H9 (cell line): ENCODE results near the gene C1QL4. TPM values are rescaled to one million over a fixed set of nuclear protein-coding genes. Genes with fewer than 3 reads are reported as not detected.

Experiments used
- DNase-seq: peaks from one replicate; pipeline ENCODE4 v3.0.0-alpha.2; 2017
- H2AFZ ChIP-seq: one replicate; pipeline ENCODE4 v1.6.1; 2013; ENCODE audit warnings: mild to moderate bottlenecking, low read length, control low read depth, moderate library complexity
- H2AK5ac ChIP-seq: 2 replicates; pipeline ENCODE4 v1.6.1; 2013; ENCODE audit warnings: low read length, control low read depth, mixed read lengths; ENCODE audit not compliant: insufficient read length
- H2BK120ac ChIP-seq: one replicate; pipeline ENCODE4 v1.6.1; 2013; ENCODE audit warnings: low read depth, mild to moderate bottlenecking, low read length, control low read depth, inconsistent platforms; ENCODE audit not compliant: poor library complexity, severe bottlenecking
- H2BK12ac ChIP-seq: 2 replicates; pipeline ENCODE4 v1.6.1; 2013; ENCODE audit warnings: low read length, control low read depth, mixed read lengths, low read depth; ENCODE audit not compliant: insufficient read length
- H2BK15ac ChIP-seq: 2 replicates; pipeline ENCODE4 v1.6.1; 2013; ENCODE audit warnings: low read depth, low read length, control low read depth
- H2BK20ac ChIP-seq: one replicate; pipeline ENCODE4 v1.6.1; 2013; ENCODE audit warnings: low read depth, mild to moderate bottlenecking, low read length, control low read depth, inconsistent platforms; ENCODE audit not compliant: poor library complexity, severe bottlenecking
- H2BK5ac ChIP-seq: 2 replicates; pipeline ENCODE4 v1.6.1; 2013; ENCODE audit warnings: low read length, control low read depth, mixed read lengths; ENCODE audit not compliant: insufficient read length
- H3K14ac ChIP-seq: 2 replicates; pipeline ENCODE4 v1.6.1; 2013; ENCODE audit warnings: low read length, control low read depth; ENCODE audit not compliant: insufficient read depth
- H3K18ac ChIP-seq: 2 replicates; pipeline ENCODE4 v1.6.1; 2013; ENCODE audit warnings: low read depth, mild to moderate bottlenecking, mixed read lengths, low read length, control low read depth; ENCODE audit not compliant: insufficient read length
- H3K23ac ChIP-seq: 2 replicates; pipeline ENCODE4 v1.6.1; 2013; ENCODE audit warnings: low read length, control low read depth, mixed read lengths, low read depth; ENCODE audit not compliant: insufficient read length
- H3K23me2 ChIP-seq: 2 replicates; pipeline ENCODE4 v1.6.1; 2013; ENCODE audit warnings: low read depth, mild to moderate bottlenecking, mixed read lengths, low read length, control low read depth; ENCODE audit not compliant: insufficient read length, poor library complexity, severe bottlenecking
- H3K27ac ChIP-seq: 2 replicates; pipeline ENCODE4 v1.5.1; 2013; ENCODE audit warnings: low read length, control low read depth, mixed read lengths, low read depth; ENCODE audit not compliant: insufficient read length
- H3K27me3 ChIP-seq: 2 replicates; pipeline ENCODE4 v1.6.1; 2013; ENCODE audit warnings: low read length, control low read depth, inconsistent platforms; ENCODE audit not compliant: insufficient read depth
- H3K4ac ChIP-seq: 2 replicates; pipeline ENCODE4 v1.6.1; 2013; ENCODE audit warnings: low read depth, mild to moderate bottlenecking, control low read depth, inconsistent platforms, low read length, moderate library complexity
- H3K4me1 ChIP-seq: 2 replicates; pipeline ENCODE4 v1.6.1; 2013; ENCODE audit warnings: low read length, control low read depth, inconsistent platforms; ENCODE audit not compliant: insufficient read depth
- H3K4me2 ChIP-seq: 2 replicates; pipeline ENCODE4 v1.6.1; 2013; ENCODE audit warnings: low read length, control low read depth, mixed read lengths; ENCODE audit not compliant: insufficient read length, insufficient read depth
- H3K56ac ChIP-seq: 2 replicates; pipeline ENCODE4 v1.6.1; 2013; ENCODE audit warnings: low read depth, mild to moderate bottlenecking, mixed read lengths, low read length, control low read depth; ENCODE audit not compliant: insufficient read length
- H3K79me1 ChIP-seq: 2 replicates; pipeline ENCODE4 v1.6.1; 2013; ENCODE audit warnings: low read depth, mild to moderate bottlenecking, moderate library complexity, low read length, control low read depth, inconsistent platforms; ENCODE audit not compliant: insufficient read depth, poor library complexity, severe bottlenecking
- H3K79me2 ChIP-seq: 2 replicates; pipeline ENCODE4 v1.6.1; 2013; ENCODE audit warnings: low read length, control low read depth, inconsistent platforms; ENCODE audit not compliant: insufficient read depth
- H3K9ac ChIP-seq: 2 replicates; pipeline ENCODE4 v1.6.1; 2013; ENCODE audit warnings: low read length, control low read depth, mixed read lengths; ENCODE audit not compliant: insufficient read length; ENCODE audit errors: extremely low read depth
- H3K9me3 ChIP-seq: one replicate; pipeline ENCODE4 v1.6.1; 2013; ENCODE audit warnings: low read depth, low read length, inconsistent platforms; ENCODE audit not compliant: control insufficient read depth
- H3T11ph ChIP-seq: one replicate; pipeline ENCODE4 v1.6.1; 2013; ENCODE audit warnings: mild to moderate bottlenecking, low read length, control low read depth, inconsistent platforms
- H4K20me1 ChIP-seq: one replicate; pipeline ENCODE4 v1.6.1; 2013; ENCODE audit not compliant: control insufficient read depth, insufficient read length, insufficient read depth
- H4K5ac ChIP-seq: 2 replicates; pipeline ENCODE4 v1.6.1; 2013; ENCODE audit warnings: low read depth, mild to moderate bottlenecking, mixed read lengths, low read length, control low read depth; ENCODE audit not compliant: insufficient read length
- H4K8ac ChIP-seq: replicated peaks from 2 replicates; pipeline ENCODE4 v1.6.1; 2013; ENCODE audit warnings: low read length, control low read depth, mixed read lengths, low read depth; ENCODE audit not compliant: insufficient read length
- H4K91ac ChIP-seq: 2 replicates; pipeline ENCODE4 v1.6.1; 2013; ENCODE audit warnings: low read depth, mild to moderate bottlenecking, moderate library complexity, mixed read lengths, low read length, control low read depth; ENCODE audit not compliant: insufficient read length
- H3K27ac Mint-ChIP-seq, 3 experiments: 2 replicates in 2 of 3; 3 replicates in 1 of 3; pipeline ENCODE4 v1.8.0; 2020 to 2021; ENCODE audit warnings: mixed read lengths in 3 of 3, mild to moderate bottlenecking in 1 of 3, moderate library complexity in 1 of 3
- H3K27me3 Mint-ChIP-seq: 2 replicates; pipeline ENCODE4 v1.8.0; 2021; ENCODE audit warnings: low read depth, mild to moderate bottlenecking, moderate library complexity, mixed read lengths
- H3K36me3 Mint-ChIP-seq, 3 experiments: 2 replicates in 2 of 3; 3 replicates in 1 of 3; pipeline ENCODE4 v1.8.0; 2020 to 2021; ENCODE audit warnings: low read depth in 3 of 3, mixed read lengths in 3 of 3; ENCODE audit not compliant: insufficient read depth in 1 of 3
- H3K4me1 Mint-ChIP-seq, 2 experiments: 2 replicates each; pipeline ENCODE4 v1.8.0; 2020; ENCODE audit warnings: mixed read lengths in 2 of 2
- H3K4me3 Mint-ChIP-seq, 2 experiments: 2 replicates in 1 of 2; 3 replicates in 1 of 2; pipeline ENCODE4 v1.8.0; 2020 to 2021; ENCODE audit warnings: mild to moderate bottlenecking in 2 of 2, mixed read lengths in 2 of 2, moderate library complexity in 1 of 2
- H3K9me3 Mint-ChIP-seq, 2 experiments: 2 replicates in 1 of 2; 3 replicates in 1 of 2; pipeline ENCODE4 v1.8.0; 2020; ENCODE audit warnings: mild to moderate bottlenecking in 2 of 2, mixed read lengths in 2 of 2, moderate library complexity in 1 of 2
- CTCF ChIP-seq: fragments of 200-600 bp; sonication (generic); conservative IDR thresholded peaks from 3 replicates; pipeline ENCODE4 v1.8.0; 2021; ENCODE audit warnings: antibody characterized with exemption, mild to moderate bottlenecking
- WGBS: extraction: QIAGEN DNeasy Blood & Tissue Kit; methylation state at CpG from one replicate; pipeline ENCODE4 v1.1.7; 2013; ENCODE audit warnings: missing lambda C conversion rate, low lambda C conversion rate, mixed read lengths; ENCODE audit not compliant: insufficient read length; ENCODE audit errors: extremely low coverage; 5-methylcytosine and 5-hydroxymethylcytosine counted together
- total RNA-seq: library from RNA; stranded (reverse); gene quantifications from 2 replicates; pipeline ENCODE4 v1.2.1, GENCODE V29; 2021

Gene C1QL4
- total RNA-seq, 1 experiment from 2014 or later: 1.9 TPM

GRCh38 chr12:49335118-49335954 lies 1.7 kb downstream of the C1QL4 start:
- H3K14ac ChIP-seq: no peak overlapping the region
- H3K56ac ChIP-seq: no peak overlapping the region
- H3T11ph ChIP-seq: no peak overlapping the region
- no peaks in the 10 kb centered on the region for H4K20me1 ChIP-seq
- H3K27ac ChIP-seq: no peak overlapping the region
- no peak overlapping the region for H3K23ac ChIP-seq
- Mint-ChIP-seq H3K4me3 (peak overlapping the region in 1 of 2 experiments; percentile 49; a peak in 2 of 5 replicates), H3K27me3 (peaks cover 79% of the 10 kb centered on the region), H3K9me3 (peaks cover 0 to 3% of the 10 kb centered on the region in 2 experiments; a peak in 1 of 5 replicates), H3K27ac (no peak overlapping the region), H3K4me1 (peaks cover 26 to 37% of the 10 kb centered on the region in 2 experiments), H3K36me3 (peaks cover 3 to 11% (median 11%) of the 10 kb centered on the region in 3 experiments; a peak in 5 of 7 replicates)
- H4K5ac ChIP-seq: no peak overlapping the region
- WGBS: no CpG with 5 or more reads among the region's 16 CpGs
- no peaks in the 10 kb centered on the region for H3K79me1 ChIP-seq
- H2BK5ac ChIP-seq: no peak overlapping the region
- no peak overlapping the region for H2AFZ ChIP-seq
- no peak overlapping the region for H3K18ac ChIP-seq
- no peak overlapping the region for H3K4me2 ChIP-seq
- H2BK12ac ChIP-seq: no peak overlapping the region
- H3K79me2 ChIP-seq: no peaks in the 10 kb centered on the region
- H2AK5ac ChIP-seq: no peak overlapping the region
- H2BK20ac ChIP-seq: no peak overlapping the region
- H4K8ac ChIP-seq: no peak overlapping the region
- peaks cover 9% of the 10 kb centered on the region for H3K23me2 ChIP-seq
- H3K4ac ChIP-seq: no peak overlapping the region
- TF ChIP-seq CTCF: no peak
- no peak overlapping the region for H3K9ac ChIP-seq
- no peaks in the 10 kb centered on the region for H3K9me3 ChIP-seq
- H3K27me3 ChIP-seq: peaks cover 55% of the 10 kb centered on the region; the same call in 1 of the 2 replicates
- H2BK120ac ChIP-seq: no peak overlapping the region
- no peak overlapping the region for H2BK15ac ChIP-seq
- no peak overlapping the region for H4K91ac ChIP-seq
- no peak for DNase-seq
- peaks cover under 1% of the 10 kb centered on the region; the same call in 1 of the 2 replicates for H3K4me1 ChIP-seq
